Skin epidermis (tissue), 12 donors: Measurements from ENCODE around the gene LCP1.
"Not testable (repeated sequence)": the region's sequence is repeated elsewhere in the genome, so short reads cannot be mapped to it uniquely, and the experiment has no call there.

Source experiments
- H3K27ac ChIP-seq, 21 experiments: fragments of 200-600 bp; sonication (generic) in 11 of 21; one replicate each; pipeline ENCODE4 v1.5.0; 2020; ENCODE audit warnings: mild to moderate bottlenecking in 3 of 21, inconsistent platforms in 2 of 21, moderate library complexity in 2 of 21
- H3K4me3 ChIP-seq, 7 experiments: fragments of 200-600 bp; sonication (generic) in 2 of 7; one replicate each; pipeline ENCODE4 v1.5.0; 2020; ENCODE audit warnings: inconsistent platforms in 2 of 7, mild to moderate bottlenecking in 2 of 7, moderate library complexity in 1 of 7

LCP1 gene, protein sequence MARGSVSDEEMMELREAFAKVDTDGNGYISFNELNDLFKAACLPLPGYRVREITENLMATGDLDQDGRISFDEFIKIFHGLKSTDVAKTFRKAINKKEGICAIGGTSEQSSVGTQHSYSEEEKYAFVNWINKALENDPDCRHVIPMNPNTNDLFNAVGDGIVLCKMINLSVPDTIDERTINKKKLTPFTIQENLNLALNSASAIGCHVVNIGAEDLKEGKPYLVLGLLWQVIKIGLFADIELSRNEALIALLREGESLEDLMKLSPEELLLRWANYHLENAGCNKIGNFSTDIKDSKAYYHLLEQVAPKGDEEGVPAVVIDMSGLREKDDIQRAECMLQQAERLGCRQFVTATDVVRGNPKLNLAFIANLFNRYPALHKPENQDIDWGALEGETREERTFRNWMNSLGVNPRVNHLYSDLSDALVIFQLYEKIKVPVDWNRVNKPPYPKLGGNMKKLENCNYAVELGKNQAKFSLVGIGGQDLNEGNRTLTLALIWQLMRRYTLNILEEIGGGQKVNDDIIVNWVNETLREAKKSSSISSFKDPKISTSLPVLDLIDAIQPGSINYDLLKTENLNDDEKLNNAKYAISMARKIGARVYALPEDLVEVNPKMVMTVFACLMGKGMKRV

DNA sequence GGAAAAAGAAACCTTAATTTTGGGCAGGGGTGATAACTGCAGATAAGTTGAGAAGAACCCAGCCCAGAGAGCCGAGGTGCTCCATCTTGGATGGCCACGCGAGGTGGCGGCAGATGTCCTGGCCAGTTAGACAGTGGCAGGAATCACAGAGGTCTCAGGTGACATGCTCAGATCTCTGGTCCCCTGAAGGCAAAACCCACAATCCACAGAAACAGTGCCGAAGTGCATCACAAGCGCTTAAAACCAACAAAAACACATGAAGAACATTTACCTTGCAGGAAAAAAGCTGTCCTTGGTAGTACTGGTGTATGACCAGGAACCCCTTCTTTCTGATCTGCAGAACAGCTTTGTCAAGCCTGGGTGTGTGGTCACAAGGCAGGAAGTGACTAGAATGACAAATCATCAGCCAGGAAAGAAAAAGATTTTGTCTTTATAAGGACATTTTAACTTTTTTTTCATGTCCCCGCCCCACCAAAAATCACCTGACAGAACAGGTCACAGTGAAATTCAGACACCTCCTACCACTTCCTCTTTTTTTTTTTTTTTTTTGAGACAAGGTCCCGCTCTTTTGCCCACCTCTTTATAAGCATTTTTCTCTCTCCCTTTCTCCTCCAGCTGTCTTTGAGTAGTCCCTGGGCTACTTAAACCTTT is at the start of gene LCP1:
Gene LCP1 (minus strand): TSS at position 338 of the 651 bp plus-strand sequence. CDS start 22,515 bp downstream, outside the sequence.
- peak within 1 kb of the TSS in 17 of 21 experiments; percentile 13 to 93 (median 68) for H3K27ac ChIP-seq

GRCh38 chr13:46229251-46229650 is 47.3 kb upstream of the LCP1 start:
- Histone ChIP-seq H3K27ac (no peak overlapping the region), H3K4me3 (no peak overlapping the region)

More for the DNA sequence above, at the start of gene LCP1:
- H3K4me3 ChIP-seq = peak within 1 kb of the TSS; percentile 26 to 46 (median 35)

GRCh38 chr13:46220234-46220633 is 38.3 kb upstream of the LCP1 start:
- H3K27ac ChIP-seq, H3K4me3 ChIP-seq: not testable (repeated sequence)

DNA sequence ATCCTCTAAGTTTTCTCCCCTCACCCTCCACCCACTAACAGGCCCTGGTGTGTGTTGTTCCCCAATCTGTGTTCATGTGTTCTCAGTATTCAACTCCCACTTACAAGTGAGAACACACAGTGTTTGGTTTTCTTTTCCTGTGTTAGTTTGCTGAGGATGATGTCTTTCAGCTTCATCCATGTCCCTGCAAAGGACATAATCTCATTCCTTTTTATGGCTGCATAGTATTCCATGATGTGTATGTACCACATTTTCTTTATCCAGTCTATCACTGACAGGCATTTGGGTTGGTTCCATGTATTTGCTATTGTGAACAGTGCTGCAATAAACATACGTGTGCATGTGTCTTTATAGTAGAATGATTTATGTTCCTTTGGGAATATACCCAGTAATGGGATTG is 32.8 kb upstream of the LCP1 start:
- H3K27ac ChIP-seq, H3K4me3 ChIP-seq: not testable (repeated sequence)

DNA sequence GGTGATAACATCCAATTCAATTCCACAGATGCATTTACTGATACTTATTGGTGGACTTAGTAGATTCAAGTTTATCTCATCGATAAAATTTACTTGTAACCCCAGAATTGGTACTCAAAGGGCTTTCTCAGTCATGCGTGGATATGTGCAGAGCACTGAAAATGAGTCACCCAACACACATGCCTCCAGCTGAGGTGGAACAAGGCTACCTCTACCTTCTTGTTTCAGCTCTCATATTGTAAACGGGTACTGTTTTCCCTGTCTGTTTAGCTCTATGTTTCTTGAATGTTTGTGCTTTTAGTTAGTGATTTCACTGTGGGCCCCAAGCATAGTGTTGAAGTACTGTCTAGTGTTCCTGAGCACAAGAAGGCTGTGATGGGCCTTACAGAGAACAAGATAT is 31.3 kb upstream of the LCP1 start:
- no peak overlapping the region for H3K27ac ChIP-seq
- no peak overlapping the region for H3K4me3 ChIP-seq

GRCh38 chr13:46211483-46212351 is 29.7 kb upstream of the LCP1 start, which contains the start of gene LRRC63:
Gene LRRC63 (plus strand): TSS chr13:46211928. CDS start chr13:46213035, 1,107 bp downstream.
- peak within 1 kb of the TSS in 15 of 21 experiments; percentile 18 to 78 (median 52) for H3K27ac ChIP-seq
- H3K4me3 ChIP-seq = peak within 1 kb of the TSS; percentile 29 to 55 (median 34)

- peak overlapping the region in 12 of 21 experiments; percentile 18 to 78 (median 54) for H3K27ac ChIP-seq
- peak overlapping the region; percentile 29 to 55 (median 34) for H3K4me3 ChIP-seq
Observed at GRCh38 chr13:46211116-46211482, 29.1 kb upstream of the LCP1 start.

- Histone ChIP-seq H3K27ac (peak overlapping the region in 5 of 21 experiments; percentile 50 to 78 (median 58)), H3K4me3 (peak overlapping the region in 4 of 7 experiments; percentile 30 to 55 (median 43))
Observed at GRCh38 chr13:46210362-46211083, 28.5 kb upstream of the LCP1 start.

DNA sequence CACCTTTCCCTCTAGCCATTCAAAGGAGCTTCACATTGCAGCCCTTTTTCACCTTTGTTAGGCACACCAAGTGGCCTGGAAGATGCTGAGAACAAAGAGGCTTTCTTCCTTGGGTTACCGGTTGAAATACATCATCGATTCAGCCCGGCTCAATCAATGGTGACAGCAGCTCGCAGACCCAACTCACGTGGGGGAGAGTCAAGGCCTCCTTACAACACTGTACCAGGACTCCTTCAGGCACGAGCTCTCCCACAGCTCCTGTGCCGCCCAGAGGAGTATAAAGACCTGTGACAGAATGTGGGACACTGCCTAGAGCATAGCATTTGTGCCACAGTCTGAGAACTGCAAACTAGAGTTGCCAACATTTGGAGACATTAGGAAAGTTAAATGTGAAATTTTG is 25.9 kb upstream of the LCP1 start:
- H3K4me3 ChIP-seq = no peak overlapping the region
- H3K27ac ChIP-seq = no peak overlapping the region

- Histone ChIP-seq H3K4me3 (no peak overlapping the region), H3K27ac (peak overlapping the region in 1 of 21 experiments; percentile 23)
Observed at GRCh38 chr13:46206143-46206542, 24.2 kb upstream of the LCP1 start.

DNA sequence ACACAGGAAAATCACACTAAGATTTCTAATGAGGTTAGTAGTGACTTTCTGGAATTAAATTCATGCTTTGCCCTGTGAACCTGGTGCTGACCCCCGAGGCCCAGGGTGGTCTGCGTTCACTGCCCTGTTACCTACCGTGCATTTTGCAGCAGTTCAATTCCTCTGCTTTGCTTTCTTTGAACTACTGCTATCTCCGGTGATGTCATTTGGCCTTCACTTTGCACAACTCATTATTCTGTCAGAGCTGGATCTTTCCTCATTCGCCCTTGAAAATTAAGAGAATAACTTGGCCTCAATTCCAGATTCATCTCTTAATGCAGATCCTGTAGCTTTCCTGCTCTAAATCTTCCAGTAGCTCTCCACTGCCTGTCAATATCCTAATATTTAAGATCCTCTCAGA is 21.0 kb upstream of the LCP1 start:
- Histone ChIP-seq H3K4me3 (no peak overlapping the region), H3K27ac (no peak overlapping the region)

- no peak overlapping the region for H3K27ac ChIP-seq
Observed at GRCh38 chr13:46202188-46202795, 20.3 kb upstream of the LCP1 start.

GRCh38 chr13:46198696-46199193 is 16.8 kb upstream of the LCP1 start:
- Histone ChIP-seq H3K4me3 (no peak overlapping the region), H3K27ac (no peak overlapping the region)

More at GRCh38 chr13:46202188-46202795, 20.3 kb upstream of the LCP1 start:
- H3K4me3 ChIP-seq = no peak overlapping the region

DNA sequence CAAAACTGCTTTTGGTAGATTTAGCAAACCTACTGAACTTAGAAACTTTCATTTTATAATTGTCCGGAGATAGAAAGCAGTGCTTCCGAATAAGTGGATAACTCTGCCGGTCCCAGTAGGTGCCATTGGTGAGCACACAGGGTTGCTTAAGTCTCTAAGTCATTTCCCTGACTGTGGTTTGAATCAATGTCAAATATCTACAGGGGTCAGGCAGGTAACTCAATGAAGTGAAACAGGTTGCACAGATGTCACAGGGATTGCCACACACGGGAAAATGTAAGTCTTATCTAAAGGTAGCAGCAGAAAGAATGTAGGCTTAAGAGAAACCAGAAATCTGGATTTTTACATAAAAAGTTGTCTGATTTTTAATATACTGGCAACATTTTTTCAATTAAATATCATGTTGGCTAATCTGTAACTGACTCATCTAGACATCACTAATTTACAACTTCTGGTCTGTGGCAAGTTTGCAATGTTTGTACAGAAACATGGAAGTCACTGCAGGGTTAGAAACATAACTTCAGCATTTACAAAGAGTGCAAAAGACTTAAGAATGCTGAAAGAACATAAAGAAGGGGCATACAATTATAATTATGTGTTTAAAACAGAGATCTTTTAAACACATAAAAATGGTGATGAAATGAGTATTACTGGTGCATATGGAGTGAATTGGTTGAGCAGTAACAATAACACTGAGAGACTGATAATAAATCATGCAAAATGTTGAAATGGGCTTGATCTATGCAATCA is 15.5 kb upstream of the LCP1 start:
- H3K27ac ChIP-seq = no peak overlapping the region
- no peak overlapping the region for H3K4me3 ChIP-seq

DNA sequence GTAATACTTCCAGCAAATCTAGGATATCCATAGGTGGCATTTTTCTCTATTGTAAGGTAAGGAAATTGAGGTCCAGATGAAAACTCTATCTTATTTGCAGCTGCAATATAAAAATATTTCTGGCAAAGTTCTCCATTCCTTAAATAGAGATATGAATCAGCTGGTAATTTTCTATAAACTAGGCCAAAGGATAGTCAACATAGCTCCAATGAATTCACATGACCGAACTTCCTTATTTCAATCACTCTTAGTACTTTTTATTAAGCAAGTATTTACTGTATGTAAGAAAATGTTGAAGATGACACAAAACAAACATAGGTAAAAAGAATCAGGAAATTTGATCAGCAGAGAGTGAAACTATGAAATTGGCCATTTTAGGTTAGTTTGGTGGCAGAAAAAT is 13.0 kb upstream of the LCP1 start:
- H3K4me3 ChIP-seq = no peak overlapping the region
- H3K27ac ChIP-seq = no peak overlapping the region

GRCh38 chr13:46192412-46192811 is 10.4 kb upstream of the LCP1 start:
- Histone ChIP-seq H3K27ac (no peak overlapping the region), H3K4me3 (no peak overlapping the region)

- no peak overlapping the region for H3K4me3 ChIP-seq
- H3K27ac ChIP-seq = peak overlapping the region in 2 of 21 experiments; percentile 77 to 87
Observed at GRCh38 chr13:46185634-46186033, 3.7 kb upstream of the LCP1 start.
